ENCODE measurements around the gene PRKCA. TPM values are rescaled to one million over a fixed set of nuclear protein-coding genes. Genes with fewer than 3 reads are reported as not detected.

The PRKCA gene
- total RNA-seq, 2 donors from 2014 or later, result 43.0 to 53.0 TPM

GRCh38 chr17:66371561-66371960, 69.1 kb downstream of the PRKCA start:
- no peak for ATAC-seq
- intact Hi-C loops (cut with DNase I, micrococcal nuclease), result no loop called here
- no peak for DNase-seq

GRCh38 chr17:66372182-66372581, 69.8 kb downstream of the PRKCA start:
- DNase-seq, result no peak
- intact Hi-C loops (cut with DNase I, micrococcal nuclease), result no loop called here
- no peak for ATAC-seq

- ATAC-seq, result no peak
- intact Hi-C loops (cut with DNase I, micrococcal nuclease), result no loop called here
- DNase-seq, result no peak
Observed at GRCh38 chr17:66373079-66373478, 70.7 kb downstream of the PRKCA start.

GRCh38 chr17:66373944-66374817, 71.8 kb downstream of the PRKCA start:
- peak; percentile 31 to 54 for DNase-seq
- ATAC-seq, result peak; percentile 59
- intact Hi-C loops (cut with DNase I, micrococcal nuclease), result no loop called here

- DNase-seq, result no peak
- intact Hi-C loops (cut with DNase I, micrococcal nuclease), result no loop called here
- ATAC-seq, result no peak
Observed at GRCh38 chr17:66375121-66375520, 72.7 kb downstream of the PRKCA start.

GRCh38 chr17:66378296-66378695, 75.9 kb downstream of the PRKCA start:
- intact Hi-C loops (cut with DNase I, micrococcal nuclease), result no loop called here
- no peak for DNase-seq

GRCh38 chr17:66379544-66379943, 77.1 kb downstream of the PRKCA start:
- DNase-seq (no peak), ATAC-seq (no peak)
- intact Hi-C loops (cut with DNase I, micrococcal nuclease), result no loop called here

More at GRCh38 chr17:66378296-66378695, 75.9 kb downstream of the PRKCA start:
- ATAC-seq, result no peak

GRCh38 chr17:66379996-66380395, 77.6 kb downstream of the PRKCA start:
- ATAC-seq, result no peak
- intact Hi-C loops (cut with DNase I, micrococcal nuclease), result no loop called here

GRCh38 chr17:66381701-66382362, 79.4 kb downstream of the PRKCA start:
- intact Hi-C loops (cut with DNase I, micrococcal nuclease), result no loop called here
- ATAC-seq, result no peak

More at GRCh38 chr17:66379996-66380395, 77.6 kb downstream of the PRKCA start:
- no peak for DNase-seq

GRCh38 chr17:66383333-66383732, 80.9 kb downstream of the PRKCA start:
- no peak for ATAC-seq
- intact Hi-C loops (cut with DNase I, micrococcal nuclease), result no loop called here
- DNase-seq, result no peak

More at GRCh38 chr17:66381701-66382362, 79.4 kb downstream of the PRKCA start:
- DNase-seq, result no peak

GRCh38 chr17:66386498-66387351, 84.3 kb downstream of the PRKCA start:
- no peak for DNase-seq
- peak; percentile 90 for ATAC-seq
- intact Hi-C loops (cut with DNase I, micrococcal nuclease), result no loop called here

- ATAC-seq (no peak), DNase-seq (no peak)
- intact Hi-C loops (cut with DNase I, micrococcal nuclease), result no loop called here
Observed at GRCh38 chr17:66387392-66387981, 85.1 kb downstream of the PRKCA start.

GRCh38 chr17:66392783-66393437, 90.5 kb downstream of the PRKCA start:
- intact Hi-C loops (cut with DNase I, micrococcal nuclease), result no loop called here
- ATAC-seq, result no peak

GRCh38 chr17:66395961-66396360, 93.5 kb downstream of the PRKCA start:
- intact Hi-C loops (cut with DNase I, micrococcal nuclease), result no loop called here
- DNase-seq, result no peak
- no peak for ATAC-seq

More at GRCh38 chr17:66392783-66393437, 90.5 kb downstream of the PRKCA start:
- DNase-seq, result no peak

- intact Hi-C loops (cut with DNase I, micrococcal nuclease), result no loop called here
- ATAC-seq (peak; percentile 18), DNase-seq (no peak)
Observed at GRCh38 chr17:66397486-66397885, 95.1 kb downstream of the PRKCA start.

GRCh38 chr17:66398059-66398458, 95.6 kb downstream of the PRKCA start:
- intact Hi-C loops (cut with DNase I, micrococcal nuclease), result no loop called here
- ATAC-seq (peak; percentile 82), DNase-seq (no peak)

- no peak for DNase-seq
- intact Hi-C loops (cut with DNase I, micrococcal nuclease), result no loop called here
- no peak for ATAC-seq
Observed at GRCh38 chr17:66398617-66399016, 96.2 kb downstream of the PRKCA start.

- DNase-seq, result no peak
- ATAC-seq, result peak; percentile 26
- intact Hi-C loops (cut with DNase I, micrococcal nuclease), result no loop called here
Observed at GRCh38 chr17:66399441-66399840, 97.0 kb downstream of the PRKCA start.

Measured in left colon (tissue), 2 donors.